Duodenal mucosa (tissue), 2 donors: Measurements from ENCODE around the gene ZNF750.
A peak's percentile ranks its signal among the peaks of the same experiment; 100 is the strongest.

ENCODE experiments used
- H3K27ac ChIP-seq: one replicate; pipeline ENCODE4 v1.7.0; 2013; ENCODE audit warnings: low read depth, low read length
- H3K27me3 ChIP-seq, 2 donors: one replicate each; pipeline ENCODE4 v1.7.0; 2013; ENCODE audit warnings: low read length in 2 of 2, control low read depth in 1 of 2; ENCODE audit not compliant: insufficient read depth in 2 of 2, control insufficient read depth in 1 of 2
- H3K36me3 ChIP-seq, 2 donors: one replicate each; pipeline ENCODE4 v1.7.0; 2013; ENCODE audit warnings: low read length in 2 of 2, control low read depth in 1 of 2; ENCODE audit not compliant: insufficient read depth in 2 of 2, control insufficient read depth in 1 of 2
- H3K4me1 ChIP-seq, 2 donors: one replicate each; pipeline ENCODE4 v1.7.0; 2013; ENCODE audit warnings: low read length in 2 of 2, control low read depth in 1 of 2; ENCODE audit not compliant: insufficient read depth in 2 of 2, control insufficient read depth in 1 of 2
- H3K4me3 ChIP-seq, 2 donors: one replicate each; pipeline ENCODE4 v1.7.0; 2013; ENCODE audit warnings: low read length in 2 of 2, low read depth in 1 of 2
- H3K9ac ChIP-seq, 2 donors: one replicate each; pipeline ENCODE4 v1.7.0; 2013; ENCODE audit warnings: low read length in 2 of 2, low read depth in 1 of 2
- H3K9me3 ChIP-seq, 2 donors: one replicate each; pipeline ENCODE4 v1.7.0; 2013; ENCODE audit warnings: low read length in 2 of 2, control low read depth in 1 of 2; ENCODE audit not compliant: control insufficient read depth in 1 of 2

Gene ZNF750

DNA sequence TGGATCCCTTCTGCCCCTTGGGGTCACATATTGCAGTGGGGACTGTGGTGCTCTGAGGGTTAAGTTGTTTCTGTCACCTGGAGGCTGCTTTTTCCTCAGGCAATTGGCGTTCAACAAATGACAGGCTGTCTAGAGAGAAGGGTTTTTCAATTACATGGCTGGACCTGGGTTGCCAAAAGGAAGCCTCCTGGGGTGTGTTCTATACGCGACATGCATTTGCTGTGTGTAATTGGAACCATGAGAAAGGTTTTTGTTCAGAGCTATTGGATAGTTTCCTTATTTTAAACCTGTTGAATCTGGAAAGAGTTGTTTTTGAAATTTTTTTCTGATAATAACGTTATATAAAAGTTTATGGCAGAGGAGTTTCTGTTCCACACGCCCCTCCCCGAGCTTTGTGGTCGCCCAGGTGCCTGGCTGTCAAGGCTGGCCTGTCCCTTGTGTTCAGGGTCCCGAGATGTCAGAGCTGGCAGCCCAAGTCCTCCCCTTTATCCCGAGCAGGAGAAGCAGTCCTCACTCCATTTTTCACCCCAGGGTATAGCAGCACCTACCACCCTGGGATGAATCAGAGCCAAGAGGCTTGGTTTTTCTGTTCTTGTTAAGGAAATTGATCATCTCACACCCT is 26.1 kb upstream of the ZNF750 start:
- Histone ChIP-seq H3K36me3 (peaks cover 2 to 8% of the 10 kb centered on the region in 2 donors), H3K9me3 (no peaks in the 10 kb centered on the region), H3K4me1 (peaks cover 13 to 26% of the 10 kb centered on the region in 2 donors), H3K4me3 (no peak overlapping the region), H3K9ac (no peak overlapping the region), H3K27me3 (no peaks in the 10 kb centered on the region), H3K27ac (no peak overlapping the region)

DNA sequence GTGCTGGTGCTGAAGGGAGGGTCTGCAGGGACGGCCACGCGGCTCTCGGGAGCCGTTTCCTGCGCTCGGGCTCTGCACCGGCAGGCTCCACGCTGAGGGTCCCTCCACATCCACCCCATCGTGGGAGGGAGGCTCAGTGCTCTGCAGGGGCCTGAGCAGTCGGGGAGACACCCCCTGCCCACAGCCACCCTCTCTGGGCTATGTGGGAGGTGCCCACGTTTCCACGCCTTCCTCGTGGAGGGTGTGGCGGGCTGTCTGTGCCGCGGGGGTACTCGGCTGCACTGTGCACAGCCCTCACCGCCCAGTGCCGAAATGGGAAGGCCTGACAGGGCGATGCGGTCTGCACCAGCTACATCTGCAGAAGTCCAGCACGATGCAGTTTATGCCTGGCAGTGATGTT is 25.5 kb upstream of the ZNF750 start:
- H3K4me3 ChIP-seq: no peak overlapping the region
- H3K27ac ChIP-seq: no peak overlapping the region
- no peaks in the 10 kb centered on the region for H3K27me3 ChIP-seq
- H3K4me1 ChIP-seq: peaks cover 13 to 26% of the 10 kb centered on the region in 2 donors
- peaks cover 0 to 3% of the 10 kb centered on the region in 2 donors for H3K36me3 ChIP-seq
- no peak overlapping the region for H3K9ac ChIP-seq
- H3K9me3 ChIP-seq: no peaks in the 10 kb centered on the region

- no peak overlapping the region for H3K4me3 ChIP-seq
- H3K4me1 ChIP-seq: peaks cover 13 to 26% of the 10 kb centered on the region in 2 donors
- H3K27me3 ChIP-seq: no peaks in the 10 kb centered on the region
- no peaks in the 10 kb centered on the region for H3K9me3 ChIP-seq
- peak overlapping the region; percentile 39 for H3K27ac ChIP-seq
- H3K36me3 ChIP-seq: no peaks in the 10 kb centered on the region
- H3K9ac ChIP-seq: no peak overlapping the region
These were observed 25.0 kb upstream of the ZNF750 start for GRCh38 chr17:82864713-82865248.

DNA sequence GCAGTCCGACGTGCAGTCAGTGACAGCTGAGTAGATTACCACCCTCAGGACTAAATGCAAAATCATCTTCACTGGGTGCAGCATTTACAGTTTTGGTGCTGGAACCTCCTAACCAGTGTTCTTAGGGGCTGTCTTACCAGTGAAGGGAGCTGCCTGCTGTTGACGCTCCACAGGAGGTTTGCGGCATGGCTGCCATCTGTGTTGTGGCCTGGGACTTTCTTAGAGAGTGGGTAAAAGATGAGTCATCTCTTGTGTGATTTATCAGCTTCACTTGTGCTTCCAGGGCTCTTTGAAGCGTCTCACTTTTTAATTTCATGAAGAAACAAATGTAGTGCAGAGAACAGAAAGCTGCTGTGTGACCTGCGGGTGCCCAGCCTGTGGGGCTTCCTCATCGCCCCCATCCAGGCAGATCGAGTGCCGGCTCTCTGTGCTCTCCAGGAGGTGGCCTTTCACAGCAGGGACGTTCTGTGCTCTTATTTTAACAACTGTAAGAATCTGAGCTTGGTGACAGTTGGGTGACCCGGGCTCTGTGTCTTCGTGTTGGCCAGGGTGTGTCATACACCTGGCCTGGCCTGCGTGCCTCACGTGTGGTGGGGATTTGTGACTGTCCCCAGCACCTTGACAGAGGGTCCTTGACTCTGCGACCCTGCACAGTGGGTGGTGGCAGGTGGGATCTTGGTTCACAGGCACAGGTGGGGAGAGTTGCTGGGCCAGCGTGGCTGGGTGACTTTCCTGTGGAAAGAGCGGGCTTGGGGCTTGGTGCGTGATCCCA is 24.3 kb upstream of the ZNF750 start:
- no peak overlapping the region for H3K4me3 ChIP-seq
- H3K9ac ChIP-seq: no peak overlapping the region
- H3K9me3 ChIP-seq: no peaks in the 10 kb centered on the region

GRCh38 chr17:82863383-82863940 is 23.6 kb upstream of the ZNF750 start:
- H3K27ac ChIP-seq: peak overlapping the region; percentile 50
- no peak overlapping the region for H3K9ac ChIP-seq
- H3K4me1 ChIP-seq: peaks cover 13 to 31% of the 10 kb centered on the region in 2 donors
- no peaks in the 10 kb centered on the region for H3K36me3 ChIP-seq
- no peaks in the 10 kb centered on the region for H3K27me3 ChIP-seq
- H3K4me3 ChIP-seq: no peak overlapping the region
- H3K9me3 ChIP-seq: no peaks in the 10 kb centered on the region

More for the DNA sequence above, 24.3 kb upstream of the ZNF750 start:
- H3K27ac ChIP-seq: peak overlapping the region; percentile 50
- H3K36me3 ChIP-seq: no peaks in the 10 kb centered on the region
- peaks cover 13 to 31% of the 10 kb centered on the region in 2 donors for H3K4me1 ChIP-seq
- H3K27me3 ChIP-seq: no peaks in the 10 kb centered on the region

- Histone ChIP-seq H3K36me3 (no peaks in the 10 kb centered on the region), H3K27ac (no peak overlapping the region), H3K27me3 (no peaks in the 10 kb centered on the region), H3K4me1 (peaks cover 13 to 31% of the 10 kb centered on the region in 2 donors), H3K4me3 (no peak overlapping the region), H3K9me3 (no peaks in the 10 kb centered on the region), H3K9ac (no peak overlapping the region)
These were observed 23.0 kb upstream of the ZNF750 start for GRCh38 chr17:82862737-82863382.

GRCh38 chr17:82862191-82862590 is 22.4 kb upstream of the ZNF750 start:
- H3K27ac ChIP-seq: no peak overlapping the region
- H3K36me3 ChIP-seq: no peaks in the 10 kb centered on the region
- no peak overlapping the region for H3K9ac ChIP-seq
- no peaks in the 10 kb centered on the region for H3K27me3 ChIP-seq
- H3K4me1 ChIP-seq: peaks cover 13 to 31% of the 10 kb centered on the region in 2 donors
- H3K4me3 ChIP-seq: no peak overlapping the region
- no peaks in the 10 kb centered on the region for H3K9me3 ChIP-seq

DNA sequence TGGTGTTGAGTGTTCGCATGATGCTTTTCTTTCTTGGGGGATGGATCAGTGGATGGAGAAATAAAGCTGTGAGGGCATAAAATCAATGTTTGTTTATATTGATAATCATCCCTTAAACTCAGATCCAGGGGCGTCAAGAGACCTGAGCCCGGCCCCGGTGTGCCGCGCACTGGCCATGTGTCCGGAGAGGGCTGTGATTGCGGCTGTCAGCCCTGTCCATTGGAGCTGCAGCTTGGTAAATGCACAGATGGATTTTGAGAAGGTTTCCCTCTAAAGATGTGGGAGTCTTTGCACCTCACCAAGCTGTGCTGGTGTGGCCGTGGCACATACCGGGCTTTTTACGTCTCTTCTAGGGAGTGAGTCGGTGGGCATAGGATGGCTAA is 21.6 kb upstream of the ZNF750 start:
- no peak overlapping the region for H3K4me3 ChIP-seq
- peaks cover 13 to 28% of the 10 kb centered on the region in 2 donors for H3K4me1 ChIP-seq
- no peaks in the 10 kb centered on the region for H3K9me3 ChIP-seq
- H3K27me3 ChIP-seq: no peaks in the 10 kb centered on the region
- H3K9ac ChIP-seq: no peak overlapping the region
- H3K36me3 ChIP-seq: no peaks in the 10 kb centered on the region
- H3K27ac ChIP-seq: no peak overlapping the region

DNA sequence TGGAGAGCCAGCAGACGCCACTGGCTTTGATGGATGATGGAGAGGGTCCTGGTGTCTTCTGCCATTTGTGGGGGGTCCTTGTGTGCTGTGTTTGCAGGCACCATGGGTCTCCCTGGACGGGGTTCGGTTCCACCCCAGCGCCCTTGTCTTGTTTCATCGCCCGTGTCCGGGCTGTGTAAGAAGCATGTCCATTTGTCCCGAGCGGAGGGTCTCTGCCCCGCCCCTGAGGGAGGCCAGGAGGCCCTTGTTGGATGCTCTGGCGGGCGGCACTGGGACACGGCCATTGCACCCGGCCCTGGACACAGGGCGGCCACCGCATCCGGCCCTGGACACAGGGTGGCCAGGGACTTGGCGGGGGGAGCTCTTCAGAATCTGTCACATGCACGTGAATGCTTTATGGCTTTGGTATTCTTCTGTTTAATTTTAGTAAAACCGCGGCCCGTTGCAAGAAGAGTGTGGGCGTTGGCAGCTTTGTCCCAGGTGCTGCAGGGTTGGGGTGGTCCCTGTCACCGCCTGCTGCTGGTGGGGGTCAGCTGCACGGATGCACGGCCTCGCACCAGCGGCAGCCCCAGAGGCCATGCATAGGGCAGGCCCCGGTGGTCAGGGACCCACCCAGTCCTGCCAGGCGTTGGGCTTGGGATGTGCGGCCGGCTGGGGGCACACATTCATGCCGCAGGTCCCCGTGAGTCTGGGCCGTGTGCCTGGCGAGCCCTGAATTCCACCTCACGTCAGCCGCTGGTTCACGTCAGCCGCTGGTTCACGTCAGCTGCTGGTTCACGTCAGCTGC is 21.0 kb upstream of the ZNF750 start:
- no peaks in the 10 kb centered on the region for H3K27me3 ChIP-seq
- no peak overlapping the region for H3K27ac ChIP-seq
- peak overlapping the region in 1 of 2 donors; percentile 37 for H3K9ac ChIP-seq
- H3K4me1 ChIP-seq: peaks cover 13 to 27% of the 10 kb centered on the region in 2 donors
- H3K4me3 ChIP-seq: peak overlapping the region in 1 of 2 donors; percentile 2
- H3K9me3 ChIP-seq: no peaks in the 10 kb centered on the region
- no peaks in the 10 kb centered on the region for H3K36me3 ChIP-seq
